SU-DHL-6 (cell line): ENCODE measurements around the gene TRPT1.

Source experiments
- H2AFZ ChIP-seq: fragments of 200-600 bp; sonication (generic); 2 replicates; pipeline ENCODE4 v1.6.1; 2014; ENCODE audit warnings: low read depth, mild to moderate bottlenecking, moderate library complexity, mixed read lengths, antibody characterized with exemption, low read length; ENCODE audit not compliant: severe bottlenecking
- H3F3A ChIP-seq: fragments of 200-600 bp; shearing (Covaris generic); 2 replicates; pipeline ENCODE4 v1.6.0; 2016; ENCODE audit warnings: antibody characterized with exemption, mild to moderate bottlenecking; ENCODE audit not compliant: insufficient read depth
- H3K27ac ChIP-seq: fragments of 200-600 bp; sonication (generic); 2 replicates; pipeline ENCODE4 v1.5.1; 2016; ENCODE audit warnings: low read depth, mild to moderate bottlenecking, low read length, moderate library complexity, mixed read lengths
- H3K27me3 ChIP-seq: fragments of 200-600 bp; sonication (generic), shearing (Covaris generic); 2 replicates; pipeline ENCODE4 v1.6.0; 2014; ENCODE audit warnings: mild to moderate bottlenecking, low read length
- H3K36me3 ChIP-seq: fragments of 200-600 bp; sonication (generic); 2 replicates; pipeline ENCODE4 v1.6.1; 2014; ENCODE audit warnings: mild to moderate bottlenecking, low read length, mixed read lengths
- H3K4me2 ChIP-seq: fragments of 300-600, 200-600 bp; shearing (Covaris generic), sonication (generic); 2 replicates; pipeline ENCODE4 v1.6.0; 2014; ENCODE audit warnings: low read length, low read depth, mild to moderate bottlenecking; ENCODE audit not compliant: poor library complexity, severe bottlenecking
- H3K4me3 ChIP-seq: fragments of 200-600 bp; sonication (generic); 2 replicates; pipeline ENCODE4 v1.5.1; 2014; ENCODE audit warnings: antibody characterized with exemption, low read length, mild to moderate bottlenecking, mixed read lengths; ENCODE audit not compliant: insufficient read depth, poor library complexity, severe bottlenecking
- H3K79me2 ChIP-seq: fragments of 200-600 bp; sonication (generic); 2 replicates; pipeline ENCODE4 v1.6.1; 2014; ENCODE audit warnings: mild to moderate bottlenecking, low read length, moderate library complexity; ENCODE audit not compliant: insufficient read depth
- H3K9ac ChIP-seq: fragments of 200-600 bp; sonication (generic); 2 replicates; pipeline ENCODE4 v1.7.0; 2014; ENCODE audit warnings: mild to moderate bottlenecking, low read length
- H3K9me2 ChIP-seq: fragments of 200-600 bp; sonication (generic); replicated peaks from 2 replicates; pipeline ENCODE4 v1.6.1; 2014; ENCODE audit warnings: low read length; ENCODE audit not compliant: insufficient read depth
- H3K9me3 ChIP-seq: fragments of 200-600 bp; sonication (generic); 2 replicates; pipeline ENCODE4 v1.6.1; 2014; ENCODE audit warnings: low read length, mixed read lengths; ENCODE audit not compliant: insufficient read depth
- H4K20me1 ChIP-seq: fragments of 200-600 bp; sonication (generic); 2 replicates; pipeline ENCODE4 v1.6.1; 2014; ENCODE audit warnings: low read depth, mild to moderate bottlenecking, antibody characterized with exemption, low read length, moderate library complexity, mixed read lengths
- CTCF ChIP-seq: fragments of 200-600 bp; sonication (generic); IDR thresholded peaks from one replicate; pipeline ENCODE4 v1.5.1; 2017; ENCODE audit warnings: antibody characterized with exemption, mild to moderate bottlenecking, low read length, moderate library complexity; ENCODE audit not compliant: insufficient read depth, poor library complexity, severe bottlenecking
- EZH2phosphoT487 ChIP-seq: fragments of 200-600 bp; sonication (generic), shearing (Covaris generic); conservative IDR thresholded peaks from 2 replicates; pipeline ENCODE4 v1.6.1; 2018; ENCODE audit warnings: mild to moderate bottlenecking, antibody characterized with exemption, low read length, moderate library complexity, mixed read lengths

Gene TRPT1

GRCh38 chr11:64218628-64219353 is 7.2 kb downstream of the TRPT1 start:
- Histone ChIP-seq H3K27ac (no peak overlapping the region), H3K36me3 (peaks cover 4% of the 10 kb centered on the region), H3F3A (peaks cover 14% of the 10 kb centered on the region), H3K4me2 (no peak overlapping the region), H3K9me3 (no peaks in the 10 kb centered on the region), H3K79me2 (no peaks in the 10 kb centered on the region), H3K9me2 (no peaks in the 10 kb centered on the region), H3K9ac (no peak overlapping the region), H2AFZ (no peak overlapping the region), H4K20me1 (no peaks in the 10 kb centered on the region), H3K4me3 (no peak overlapping the region), H3K27me3 (no peaks in the 10 kb centered on the region)
- TF ChIP-seq EZH2phosphoT487, result no peak

GRCh38 chr11:64216879-64217278 is 9.1 kb downstream of the TRPT1 start:
- Histone ChIP-seq H4K20me1 (no peaks in the 10 kb centered on the region), H3K9ac (no peak overlapping the region), H3K9me3 (no peaks in the 10 kb centered on the region), H3K9me2 (no peaks in the 10 kb centered on the region), H3K27me3 (no peaks in the 10 kb centered on the region), H3K27ac (no peak overlapping the region), H3K79me2 (no peaks in the 10 kb centered on the region), H3K4me2 (no peak overlapping the region), H3K36me3 (peaks cover 4% of the 10 kb centered on the region), H2AFZ (no peak overlapping the region), H3K4me3 (no peak overlapping the region), H3F3A (peaks cover 4% of the 10 kb centered on the region; the same call in 1 of the 2 replicates)
- TF ChIP-seq EZH2phosphoT487, result no peak
- no peak for TF ChIP-seq CTCF

GRCh38 chr11:64211181-64211872 is 14.7 kb downstream of the TRPT1 start:
- no peaks in the 10 kb centered on the region for H3K9me2 ChIP-seq
- H3K9ac ChIP-seq, result no peak overlapping the region
- no peak for TF ChIP-seq CTCF
- TF ChIP-seq EZH2phosphoT487, result no peak
- peaks cover 4% of the 10 kb centered on the region for H3K36me3 ChIP-seq
- H4K20me1 ChIP-seq, result no peaks in the 10 kb centered on the region
- no peak overlapping the region for H3K4me3 ChIP-seq
- H3K79me2 ChIP-seq, result no peaks in the 10 kb centered on the region; the same call in 1 of the 2 replicates
- H3K27ac ChIP-seq, result no peak overlapping the region
- peaks cover 6% of the 10 kb centered on the region for H3F3A ChIP-seq
- H3K4me2 ChIP-seq, result no peak overlapping the region
- H2AFZ ChIP-seq, result no peak overlapping the region
- H3K9me3 ChIP-seq, result no peaks in the 10 kb centered on the region
- no peaks in the 10 kb centered on the region for H3K27me3 ChIP-seq
